Activated CD4-positive, alpha-beta T cell treated with anti-CD3 and anti-CD28 coated beads, Interleukin-2, amount 50 U/mL, for 48 hours (primary cell): ENCODE results near the gene NF1.
"Not testable (repeated sequence)": the region's sequence is repeated elsewhere in the genome, so short reads cannot be mapped to it uniquely, and the experiment has no call there.

Source experiments
- DNase-seq, 2 experiments: peaks; one replicate each; pipeline ENCODE4 v3.0.0-alpha.2; 2020

Gene NF1

DNA sequence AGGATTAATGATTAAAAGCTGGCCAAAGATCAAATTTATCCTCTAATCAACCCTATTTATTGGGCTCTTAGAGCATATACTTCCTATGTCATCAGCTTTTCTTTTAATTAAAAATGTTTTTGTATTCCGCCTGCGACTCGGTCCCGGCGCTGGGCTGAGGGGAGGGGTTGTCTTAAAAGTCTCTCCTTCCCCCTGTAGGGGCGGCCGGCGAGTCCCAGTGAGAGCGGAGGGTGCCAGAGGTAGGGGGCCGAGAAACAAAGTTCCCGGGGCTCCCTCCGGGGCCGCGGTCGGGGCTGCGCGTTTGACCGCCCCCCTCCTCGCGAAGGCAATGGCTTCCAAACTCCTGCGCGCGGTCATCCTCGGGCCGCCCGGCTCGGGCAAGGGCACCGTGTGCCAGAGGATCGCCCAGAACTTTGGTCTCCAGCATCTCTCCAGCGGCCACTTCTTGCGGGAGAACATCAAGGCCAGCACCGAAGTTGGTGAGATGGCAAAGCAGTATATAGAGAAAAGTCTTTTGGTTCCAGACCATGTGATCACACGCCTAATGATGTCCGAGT, 250.5 kb downstream of the NF1 start:
- DNase-seq, result not testable (repeated sequence)

GRCh38 chr17:31349454-31349853, 254.7 kb downstream of the NF1 start:
- no peak for DNase-seq

- no peak for DNase-seq
These were observed 261.2 kb downstream of the NF1 start for GRCh38 chr17:31355935-31356334.

- DNase-seq, result no peak
These were observed 262.3 kb downstream of the NF1 start for GRCh38 chr17:31357091-31357490.

GRCh38 chr17:31357839-31358394, 263.1 kb downstream of the NF1 start:
- no peak for DNase-seq

GRCh38 chr17:31364012-31364411, 269.2 kb downstream of the NF1 start:
- no peak for DNase-seq

DNA sequence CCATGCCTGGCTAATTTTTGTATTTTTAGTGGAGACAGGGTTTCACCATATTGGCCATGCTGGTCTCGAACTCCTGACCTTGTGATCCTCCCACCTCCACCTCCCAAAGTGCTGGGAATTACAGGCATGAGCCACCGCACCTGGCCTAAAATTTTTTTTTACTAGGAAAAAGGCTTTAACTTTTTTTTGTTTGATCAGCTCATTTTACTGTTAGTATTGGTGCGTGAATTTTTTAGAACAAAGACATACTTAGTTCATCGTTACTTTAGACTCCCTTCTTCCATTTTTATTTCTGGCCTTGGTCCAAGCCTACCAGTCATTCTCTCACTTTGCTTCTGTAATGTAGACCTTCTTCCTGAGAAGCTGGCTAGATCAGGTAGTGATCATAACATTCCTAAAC, 271.3 kb downstream of the NF1 start:
- no peak for DNase-seq

- DNase-seq, result no peak
These were observed 274.5 kb downstream of the NF1 start for GRCh38 chr17:31369266-31369665.

DNA sequence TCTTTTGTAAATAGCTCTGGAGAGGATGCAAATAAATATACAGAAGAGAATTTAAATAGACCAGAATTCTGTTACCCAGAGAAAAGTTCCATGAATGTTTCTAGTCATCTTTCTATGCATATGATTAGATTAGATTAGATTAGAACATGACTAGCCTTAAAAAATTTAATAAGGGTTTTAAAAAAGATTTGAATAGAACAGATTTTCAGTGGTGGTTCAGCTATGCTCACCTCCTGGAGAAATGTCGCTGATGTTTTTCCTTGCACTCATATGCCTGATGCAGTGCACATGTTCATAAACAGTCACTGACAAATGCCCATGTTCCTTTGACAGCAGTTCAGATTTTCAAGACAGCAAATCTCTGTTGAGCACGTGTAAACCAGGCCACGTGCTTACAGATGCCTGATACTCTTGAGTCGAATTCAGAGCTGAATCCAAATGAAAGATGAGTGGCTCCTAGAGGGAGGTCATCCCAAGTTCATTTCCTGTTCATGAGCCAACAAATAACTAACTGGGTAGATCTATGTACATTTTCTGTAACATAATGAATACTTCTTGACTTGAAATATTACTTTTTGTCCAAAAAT, 276.8 kb downstream of the NF1 start:
- no peak for DNase-seq

GRCh38 chr17:31373150-31374093, 278.6 kb downstream of the NF1 start:
- DNase-seq, result no peak

GRCh38 chr17:31374094-31374447, 279.3 kb downstream of the NF1 start:
- DNase-seq, result no peak

GRCh38 chr17:31374503-31374902, 279.7 kb downstream of the NF1 start:
- no peak for DNase-seq

DNA sequence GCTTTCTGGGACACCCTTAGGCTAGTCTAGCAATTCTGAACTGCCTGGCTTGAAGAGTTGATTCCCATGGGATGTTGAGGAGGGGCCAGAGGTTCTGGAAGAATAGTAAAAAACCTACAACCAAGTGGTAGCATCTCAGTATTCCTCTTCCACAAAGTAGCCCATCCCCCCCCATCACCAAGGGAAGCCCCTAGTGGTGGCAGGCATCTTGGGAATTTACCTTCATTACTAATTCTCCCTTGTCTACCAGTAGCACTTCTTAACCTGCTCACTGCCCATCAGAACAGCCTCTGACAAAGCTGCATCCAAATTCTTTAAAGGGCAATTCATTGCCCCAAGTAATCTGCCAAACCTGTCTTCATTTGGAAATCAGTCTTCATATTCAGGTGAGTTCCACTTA, 283.9 kb downstream of the NF1 start:
- DNase-seq, result no peak

DNA sequence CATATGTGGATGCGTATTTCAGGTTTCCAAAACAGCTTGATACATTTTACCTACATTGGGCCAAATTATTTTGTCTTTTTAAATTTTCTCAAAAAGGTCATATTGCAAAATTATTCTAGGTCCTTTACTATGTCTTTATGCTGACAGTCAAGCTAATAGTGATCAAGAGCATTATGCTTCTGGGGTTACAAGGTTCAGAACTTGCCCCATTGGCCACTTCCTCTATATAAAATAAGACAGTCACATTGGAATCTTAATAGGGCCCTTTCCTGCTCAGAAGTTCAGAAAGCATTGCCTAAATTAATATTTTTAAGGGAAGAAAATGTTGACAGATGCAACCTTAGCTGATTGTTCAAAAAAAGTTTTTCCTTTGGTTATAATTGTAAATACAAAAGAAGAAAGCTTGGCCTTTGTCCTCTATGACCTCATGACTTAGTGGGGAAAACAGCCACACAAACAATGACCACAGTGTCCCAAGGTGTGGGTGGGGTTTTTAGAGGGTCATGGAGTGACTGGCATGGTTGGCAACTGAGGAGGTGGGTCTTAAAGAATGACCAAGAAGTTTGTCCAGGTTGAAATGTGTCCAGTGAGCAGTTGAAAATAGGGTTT, 284.9 kb downstream of the NF1 start:
- no peak for DNase-seq

DNA sequence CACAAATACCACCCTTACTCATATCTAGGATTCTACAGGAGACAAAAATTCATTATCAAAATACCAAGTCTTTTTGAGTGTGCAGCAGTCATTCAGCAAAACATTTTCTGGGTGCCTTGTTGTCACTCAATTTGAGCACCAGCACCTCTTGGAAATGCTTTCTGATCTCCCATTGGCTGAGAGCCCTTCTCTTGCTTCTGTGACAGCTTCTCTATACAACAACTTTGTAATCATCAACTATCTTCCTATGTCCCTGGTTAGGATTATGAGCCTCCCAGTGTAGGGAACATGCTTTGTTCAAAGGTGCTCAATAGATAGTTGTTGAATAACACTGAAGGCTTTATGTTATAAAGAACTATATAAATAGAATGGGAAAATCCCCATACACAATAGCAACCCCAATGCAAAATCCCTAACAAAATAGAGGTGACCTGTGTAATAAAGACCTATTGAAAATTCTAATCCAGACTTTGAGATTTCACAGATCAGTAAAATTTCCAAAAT, 286.4 kb downstream of the NF1 start:
- DNase-seq, result no peak

GRCh38 chr17:31382668-31383275, 288.0 kb downstream of the NF1 start:
- DNase-seq, result not testable (repeated sequence)

DNA sequence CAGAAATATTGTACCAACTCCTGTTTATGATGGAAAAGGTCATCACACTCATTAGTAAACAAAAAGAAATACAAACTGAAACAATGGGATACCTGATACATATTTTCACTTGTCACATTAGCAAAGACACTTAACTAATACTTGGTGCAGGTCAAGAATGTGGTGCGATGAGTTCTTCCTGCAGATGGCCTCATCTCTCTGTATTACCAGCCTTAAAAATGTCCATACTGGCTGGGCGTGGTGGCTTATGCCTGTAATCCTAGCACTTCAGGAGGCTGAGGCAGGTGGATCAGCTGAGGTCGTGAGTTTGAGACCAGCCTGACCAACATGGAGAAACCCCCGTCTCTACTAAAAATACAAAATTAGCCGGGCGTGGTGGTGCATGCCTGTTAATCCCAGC, 288.7 kb downstream of the NF1 start:
- not testable (repeated sequence) for DNase-seq

- DNase-seq, result no peak
These were observed 290.9 kb downstream of the NF1 start for GRCh38 chr17:31385428-31386285.

- no peak for DNase-seq
These were observed 291.8 kb downstream of the NF1 start for GRCh38 chr17:31386542-31387075.

DNA sequence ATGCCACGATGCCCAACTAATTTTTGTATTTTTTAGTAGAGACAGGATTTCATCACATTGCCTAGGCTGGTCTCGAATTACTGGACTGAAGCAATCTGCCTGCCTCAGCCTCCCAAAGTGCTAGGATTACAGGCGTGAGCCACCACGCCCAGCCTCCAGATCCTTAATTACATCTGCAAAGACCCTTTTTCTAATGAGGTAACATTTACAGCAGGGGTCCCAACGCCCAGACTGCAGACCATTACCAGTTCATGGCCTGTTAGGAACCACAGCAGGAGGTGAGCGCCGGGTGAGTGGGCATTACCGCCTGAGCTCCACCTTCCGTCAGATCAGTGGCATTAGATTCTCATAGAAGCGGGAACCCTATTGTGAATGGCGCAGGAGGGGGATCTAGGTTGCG, 292.7 kb downstream of the NF1 start:
- no peak for DNase-seq

DNA sequence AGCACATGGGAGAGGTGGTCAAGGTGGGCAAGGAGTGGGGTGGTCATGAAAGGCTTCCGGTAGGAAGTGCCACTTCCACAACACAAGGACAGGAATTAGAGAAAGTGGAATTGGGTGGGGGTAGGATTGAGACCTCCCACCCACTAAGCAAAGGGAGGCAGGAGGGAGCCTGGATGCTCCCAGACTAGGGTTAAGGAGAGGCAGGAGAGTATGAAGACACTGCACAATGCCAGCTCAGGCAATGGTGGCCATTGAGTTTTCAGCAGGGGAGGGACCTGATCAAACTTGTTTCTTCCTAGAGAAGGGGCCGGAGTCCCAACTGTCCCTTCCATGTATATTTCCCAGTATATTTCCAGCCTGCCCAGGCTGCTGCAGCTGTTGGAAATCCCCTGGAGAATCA, 293.6 kb downstream of the NF1 start:
- DNase-seq, result no peak
